ENCODE measurements around the gene ARIH1. TPM values are rescaled to one million over a fixed set of nuclear protein-coding genes. Genes with fewer than 3 reads are reported as not detected.
A peak's percentile ranks its signal among the peaks of the same experiment; 100 is the strongest.

ARIH1 gene
- total RNA-seq, 1 donor from 2014 or later, result 163 TPM

DNA sequence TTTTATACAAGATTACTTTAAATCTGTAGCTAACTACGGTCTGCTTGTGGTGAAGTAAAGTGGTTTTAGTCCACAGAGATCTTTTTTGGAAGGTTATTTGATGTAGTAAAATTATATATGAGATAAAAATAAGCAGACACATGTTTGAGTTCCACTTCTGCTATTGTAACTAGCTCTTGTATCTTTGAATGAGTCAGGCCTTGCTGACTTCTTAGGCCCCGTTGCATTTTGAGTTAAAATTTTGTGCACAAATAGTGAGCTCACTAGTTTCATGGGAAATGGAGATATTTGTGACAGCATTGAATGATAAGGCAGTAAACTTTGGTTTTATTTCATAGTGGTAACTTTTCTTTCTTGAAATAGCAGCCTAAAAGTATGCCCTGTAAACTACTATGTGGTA is 42.6 kb downstream of the ARIH1 start:
- DNase-seq (ENCODE audit: missing footprints), result no peak

DNA sequence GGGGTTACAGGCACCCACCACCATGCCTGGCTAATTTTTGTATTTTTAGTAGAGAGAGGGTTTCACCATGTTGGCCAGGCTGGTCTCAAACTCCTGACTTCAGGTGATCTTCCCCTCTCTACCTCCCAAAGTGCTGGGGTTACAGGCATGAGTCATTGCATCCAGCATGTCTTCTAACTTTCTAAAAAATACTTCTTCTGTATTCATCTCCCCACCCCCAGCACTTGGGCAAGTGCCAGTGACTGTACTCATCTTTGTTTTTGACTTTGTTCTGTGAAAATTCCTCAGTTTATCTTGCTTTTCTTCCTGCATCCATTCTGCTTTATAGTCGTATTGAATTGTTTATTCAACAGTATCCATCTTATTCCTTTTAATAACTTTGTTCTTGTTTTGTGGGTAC is 47.6 kb downstream of the ARIH1 start:
- no peak for ATAC-seq
- DNase-seq (ENCODE audit: missing footprints), result no peak
- intact Hi-C loops (cut with DNase I), result no loop called here

More for the DNA sequence above, 42.6 kb downstream of the ARIH1 start:
- intact Hi-C loops (cut with DNase I), result no loop called here
- ATAC-seq, result no peak

DNA sequence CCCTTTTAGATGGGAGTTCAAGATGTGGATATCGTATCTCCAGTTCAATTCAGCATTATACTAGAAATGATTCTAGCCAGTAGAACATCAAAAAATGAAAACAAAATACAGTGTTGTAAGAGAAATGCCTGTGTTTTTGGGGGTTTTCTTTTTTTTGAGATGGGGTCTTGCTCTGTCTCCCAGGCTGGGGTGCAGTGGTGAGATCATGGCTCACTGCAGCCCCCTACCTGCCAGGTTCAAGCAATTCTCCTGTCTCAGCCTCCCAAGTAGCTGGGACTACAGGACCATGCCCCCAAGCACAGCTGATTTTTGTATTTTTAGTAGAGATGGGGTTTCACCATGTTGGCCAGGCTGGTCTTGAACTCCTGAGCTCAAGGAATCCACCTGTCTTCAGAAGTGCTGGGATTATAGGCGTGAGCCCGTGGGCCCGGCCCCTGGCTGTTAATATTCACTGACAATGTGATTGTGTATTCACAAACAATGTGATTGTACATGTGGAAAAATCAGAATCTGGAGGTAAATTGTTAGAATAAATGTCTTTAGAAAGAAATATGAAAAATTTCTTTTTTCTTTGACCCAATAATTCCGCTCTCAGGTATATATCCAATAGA is 59.0 kb downstream of the ARIH1 start:
- ATAC-seq (no peak), DNase-seq (ENCODE audit: missing footprints) (no peak)
- intact Hi-C loops (cut with DNase I), result no loop called here

DNA sequence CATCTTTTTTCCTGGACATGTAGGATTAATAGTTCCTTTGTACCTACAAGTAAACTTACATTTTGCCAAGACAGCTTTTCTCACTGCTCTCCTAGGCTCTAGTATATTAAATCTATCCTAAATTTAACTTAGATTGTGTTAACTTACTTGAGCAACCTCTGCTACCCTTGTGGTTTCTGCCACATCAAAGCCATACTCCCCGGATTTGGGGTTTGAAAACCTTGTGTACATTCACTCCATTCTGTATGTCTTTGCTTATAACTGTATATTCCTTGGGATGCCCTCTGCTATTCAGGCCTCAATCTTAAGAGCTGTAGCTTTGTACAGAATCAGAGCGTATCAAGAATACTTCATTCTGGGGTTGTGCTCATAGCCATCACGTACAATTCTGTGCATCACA is 60.4 kb downstream of the ARIH1 start:
- no peak for DNase-seq (ENCODE audit: missing footprints)
- ATAC-seq, result no peak
- intact Hi-C loops (cut with DNase I), result no loop called here

DNA sequence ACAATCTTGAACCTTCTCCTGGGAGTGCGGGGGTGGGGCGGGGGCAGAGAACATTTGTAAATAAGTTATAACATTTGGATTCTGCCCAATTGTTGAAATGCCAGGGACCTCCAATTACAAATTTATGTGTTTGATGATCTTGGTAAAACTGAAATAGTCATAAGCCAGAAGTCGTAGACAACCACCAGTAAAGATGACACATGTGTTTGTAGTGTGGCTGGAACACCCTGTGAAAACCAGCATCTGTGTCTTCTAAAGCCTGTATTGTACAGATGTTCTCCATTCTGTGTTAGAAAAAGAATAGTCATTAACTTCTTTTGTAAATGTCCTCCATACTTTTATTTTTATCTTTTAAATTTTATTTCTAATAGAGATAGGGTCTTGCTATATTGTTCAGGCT is 61.8 kb downstream of the ARIH1 start:
- DNase-seq (ENCODE audit: missing footprints) (no peak), ATAC-seq (no peak)
- intact Hi-C loops (cut with DNase I), result no loop called here

DNA sequence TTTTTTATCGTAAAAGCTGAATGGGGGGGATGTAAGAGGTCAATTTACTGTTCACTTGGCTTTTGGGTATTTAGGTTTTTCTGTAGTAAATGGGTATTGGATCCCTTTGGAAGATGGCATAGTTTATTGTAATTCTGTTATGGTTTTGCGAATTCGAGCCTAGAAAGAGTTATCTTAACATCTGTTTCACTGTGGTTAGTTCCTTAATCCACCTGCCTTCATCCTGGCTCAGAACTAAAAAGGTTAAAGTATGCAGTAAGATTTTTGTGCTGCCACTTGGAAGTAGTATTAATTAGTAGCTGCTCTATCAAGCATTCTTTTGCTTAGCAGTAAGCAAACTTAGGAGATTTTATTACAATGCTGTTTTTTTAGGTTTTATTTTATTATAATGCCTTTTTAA is 62.4 kb downstream of the ARIH1 start:
- ATAC-seq, result no peak
- intact Hi-C loops (cut with DNase I), result no loop called here
- no peak for DNase-seq (ENCODE audit: missing footprints)

DNA sequence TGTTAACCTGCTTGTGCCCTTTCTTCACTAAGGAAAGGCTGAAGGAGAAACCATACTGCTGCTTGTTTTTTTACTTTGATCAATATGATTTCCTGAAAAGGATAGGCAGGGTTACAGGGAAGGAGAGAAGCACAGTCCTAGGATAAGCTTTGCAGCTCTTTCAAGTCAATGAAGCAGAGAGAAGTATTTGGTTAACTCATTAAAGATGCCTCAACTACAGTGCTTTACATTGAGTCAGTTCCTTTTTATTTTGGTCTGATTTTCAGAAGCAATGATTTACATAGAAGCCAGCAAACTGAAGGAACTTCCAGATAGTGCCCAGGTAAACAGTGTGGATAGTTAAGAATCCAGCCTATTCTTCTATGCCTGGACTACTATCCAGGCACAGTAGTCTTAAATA is 64.8 kb downstream of the ARIH1 start:
- no peak for DNase-seq (ENCODE audit: missing footprints)
- intact Hi-C loops (cut with DNase I), result no loop called here
- no peak for ATAC-seq

DNA sequence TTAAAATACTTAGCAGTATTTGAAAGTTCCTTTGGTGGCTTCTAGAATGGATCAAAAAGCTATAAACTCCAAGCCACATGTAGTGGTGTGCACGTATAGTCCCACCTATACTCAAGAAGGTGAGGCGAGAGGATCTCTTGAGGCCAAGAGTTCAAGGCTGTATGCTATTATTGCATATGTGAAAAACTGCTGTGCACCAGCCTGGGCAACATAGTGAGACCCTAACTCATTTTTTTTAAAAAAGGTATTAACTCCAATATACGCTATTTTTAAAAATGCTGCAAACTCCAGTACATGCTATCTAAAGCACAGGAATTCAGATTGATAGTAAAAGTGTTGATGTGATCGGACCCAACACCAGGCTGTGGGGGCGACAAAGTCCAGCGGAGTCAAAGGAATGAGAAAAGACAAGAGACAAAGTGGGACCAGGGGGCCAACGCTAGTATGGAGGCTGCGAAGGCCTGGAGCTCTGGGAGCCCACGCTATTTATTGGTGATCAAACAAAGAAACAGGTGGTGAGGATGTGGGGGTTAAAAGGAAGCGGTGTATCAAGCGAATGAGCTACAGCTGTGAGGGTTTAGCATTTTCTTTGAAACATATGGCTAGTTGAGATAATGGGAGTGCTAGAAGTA is 66.6 kb downstream of the ARIH1 start:
- no peak for DNase-seq (ENCODE audit: missing footprints)
- no peak for ATAC-seq
- intact Hi-C loops (cut with DNase I), result no loop called here

DNA sequence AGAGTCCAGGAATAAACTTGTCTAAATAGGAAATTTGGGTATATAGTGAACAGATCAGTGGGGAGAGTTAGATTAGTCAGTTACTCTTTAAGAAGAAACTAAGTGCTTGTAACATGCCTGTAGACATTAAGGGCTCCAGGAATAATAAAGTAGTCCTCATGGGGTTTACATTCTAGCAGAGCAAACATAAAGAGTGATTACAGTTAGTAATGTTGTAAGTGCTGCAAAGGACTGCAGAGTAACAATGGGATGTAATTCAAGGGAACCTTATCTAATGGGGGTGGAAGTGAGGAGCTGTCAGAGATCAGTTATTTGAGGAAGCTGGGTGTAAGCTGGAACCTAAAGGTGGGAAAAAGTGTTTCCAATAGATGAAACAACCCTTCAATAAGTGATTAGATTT is 67.5 kb downstream of the ARIH1 start:
- DNase-seq (ENCODE audit: missing footprints), result no peak
- no peak for ATAC-seq
- intact Hi-C loops (cut with DNase I), result no loop called here

DNA sequence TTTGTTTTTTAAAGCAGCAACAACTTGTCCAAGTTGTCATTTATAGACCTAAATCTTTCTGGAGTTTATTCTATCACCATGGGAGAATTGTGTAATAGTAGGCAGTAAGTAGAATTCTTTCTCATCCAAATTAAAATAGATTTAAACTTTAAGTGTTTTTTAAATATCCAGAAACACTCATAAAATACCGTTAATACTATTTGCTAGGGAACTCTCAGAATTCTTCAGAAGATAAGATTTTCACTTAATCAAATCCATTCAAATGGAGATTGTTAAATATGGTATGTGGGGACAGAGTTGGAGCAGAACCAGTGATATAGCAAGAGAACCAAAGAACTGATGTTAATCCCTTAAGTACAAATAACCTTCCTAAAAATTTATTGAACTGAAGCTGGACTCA is 71.0 kb downstream of the ARIH1 start:
- no peak for DNase-seq (ENCODE audit: missing footprints)
- intact Hi-C loops (cut with DNase I), result no loop called here
- no peak for ATAC-seq

DNA sequence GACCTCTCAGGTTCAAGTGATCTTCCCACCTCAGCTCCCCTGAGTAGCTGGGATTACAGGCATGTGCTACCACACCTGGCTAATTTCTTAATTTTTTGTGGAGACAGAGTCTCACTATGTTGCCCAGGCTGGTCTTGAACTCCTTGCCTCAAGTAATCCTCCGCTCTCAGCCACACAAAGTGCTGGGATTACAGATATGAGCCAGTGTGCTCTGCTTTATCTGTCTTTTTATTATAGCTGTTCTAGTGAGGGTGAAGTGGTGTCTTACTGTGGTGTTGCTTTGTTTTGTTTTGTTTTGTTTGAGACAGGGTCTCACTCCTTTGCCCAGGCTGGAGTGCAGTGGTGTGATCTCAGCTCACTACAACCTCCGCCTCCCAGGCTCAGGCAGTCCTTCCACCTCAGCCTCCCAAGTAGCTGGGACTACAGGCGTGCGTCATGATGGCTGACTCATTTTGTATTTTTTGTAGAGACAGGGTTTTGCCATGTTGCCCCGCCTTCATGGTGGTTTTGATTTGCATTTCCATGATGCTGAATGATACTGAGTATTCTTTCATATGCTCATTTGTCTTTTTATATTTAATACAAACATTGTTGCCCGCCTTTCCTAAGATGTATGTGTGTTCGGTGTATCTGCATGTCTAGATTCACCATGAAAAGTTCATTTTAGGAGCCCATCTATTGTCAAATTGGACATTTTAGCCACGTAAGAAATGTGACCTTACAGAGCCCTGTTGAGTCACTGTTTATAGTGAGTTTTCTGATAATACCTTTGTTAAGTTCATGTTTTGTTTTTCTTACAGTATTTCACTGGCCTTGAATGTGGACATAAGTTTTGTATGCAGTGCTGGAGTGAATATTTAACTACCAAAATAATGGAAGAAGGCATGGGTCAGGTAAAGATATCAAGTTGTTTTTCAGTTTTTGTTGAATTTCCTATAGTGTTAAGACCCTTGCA is 80.6 kb downstream of the ARIH1 start:
- ATAC-seq (no peak), DNase-seq (ENCODE audit: missing footprints) (no peak)
- intact Hi-C loops (cut with DNase I), result no loop called here

DNA sequence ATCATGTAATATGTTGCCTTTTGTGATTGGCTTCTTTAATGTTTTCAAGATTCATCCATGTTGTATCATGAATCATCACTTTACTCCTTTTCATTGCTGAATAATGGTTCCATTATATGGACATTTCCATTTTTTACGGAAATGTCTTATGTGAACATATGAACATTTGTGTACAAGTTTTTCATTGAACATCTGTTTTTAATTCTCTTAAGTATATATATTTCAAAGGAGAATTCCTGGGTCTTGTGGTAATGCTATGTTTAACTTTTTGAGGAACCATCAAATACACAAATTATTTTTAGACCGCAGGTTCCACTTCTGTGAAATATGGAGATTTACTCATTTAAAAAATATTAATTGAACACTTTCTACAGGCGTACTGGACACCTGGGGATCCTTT is 85.7 kb downstream of the ARIH1 start:
- ATAC-seq (no peak), DNase-seq (ENCODE audit: missing footprints) (no peak)
- intact Hi-C loops (cut with DNase I), result no loop called here

DNA sequence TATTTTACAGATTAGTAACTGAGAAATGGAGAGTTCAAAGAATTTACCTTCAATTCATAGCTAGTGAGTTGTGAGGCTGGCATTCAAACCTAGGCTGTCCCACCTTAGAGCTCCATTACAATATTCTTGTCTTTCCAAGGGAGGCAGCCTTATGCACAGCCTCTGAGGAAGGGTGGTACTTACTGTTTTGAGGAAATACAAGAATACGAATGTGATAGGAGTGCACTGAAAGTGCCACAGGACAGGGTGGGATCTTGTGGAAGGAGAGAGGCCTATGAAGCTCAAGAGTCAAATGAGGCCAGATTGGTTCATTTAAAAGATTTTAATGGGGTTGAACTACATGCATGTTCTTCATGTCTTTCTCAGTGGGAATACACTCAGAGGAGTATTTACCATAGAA is 86.3 kb downstream of the ARIH1 start:
- intact Hi-C loops (cut with DNase I), result no loop called here
- ATAC-seq (no peak), DNase-seq (ENCODE audit: missing footprints) (no peak)

DNA sequence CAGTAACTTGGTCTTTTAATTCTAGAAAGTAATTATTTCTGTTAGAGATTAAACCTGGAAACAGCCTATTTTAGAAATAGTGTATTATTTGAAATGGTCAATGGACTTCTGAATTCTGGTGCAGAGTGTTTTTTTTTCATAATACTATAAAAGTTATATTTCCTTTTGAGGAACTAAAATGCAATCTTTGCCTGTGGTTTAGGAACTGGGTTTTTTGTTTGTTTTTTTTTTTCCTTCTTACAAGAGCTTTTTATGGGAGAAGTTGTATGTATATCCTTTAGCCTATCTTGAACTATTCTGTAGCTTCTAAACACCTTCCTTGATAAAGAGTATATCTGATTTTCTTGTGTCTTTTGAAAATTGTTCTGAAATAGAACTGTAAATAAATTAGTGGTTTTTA is 88.3 kb downstream of the ARIH1 start:
- intact Hi-C loops (cut with DNase I), result no loop called here
- no peak for ATAC-seq
- no peak for DNase-seq (ENCODE audit: missing footprints)

DNA sequence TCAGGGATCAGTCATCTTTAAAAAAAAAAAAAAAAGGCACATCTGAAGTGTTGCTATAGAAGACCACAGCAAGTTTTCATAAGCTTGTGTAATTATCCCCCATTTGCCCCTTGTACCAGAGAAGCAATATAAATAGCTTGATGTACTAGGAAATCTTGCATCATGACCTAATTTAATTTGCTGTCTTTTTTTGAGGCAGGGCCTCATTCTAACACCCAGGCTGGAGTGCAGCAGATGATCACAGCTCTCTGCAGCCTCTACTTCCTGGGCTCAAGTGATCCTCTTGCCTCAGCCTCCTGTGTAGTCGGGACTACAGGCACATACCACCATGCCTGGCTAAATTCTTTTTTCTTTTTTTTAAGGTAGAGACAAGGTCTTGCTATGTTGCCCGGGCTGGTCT is 88.7 kb downstream of the ARIH1 start:
- intact Hi-C loops (cut with DNase I), result no loop called here
- no peak for DNase-seq (ENCODE audit: missing footprints)
- ATAC-seq, result no peak

DNA sequence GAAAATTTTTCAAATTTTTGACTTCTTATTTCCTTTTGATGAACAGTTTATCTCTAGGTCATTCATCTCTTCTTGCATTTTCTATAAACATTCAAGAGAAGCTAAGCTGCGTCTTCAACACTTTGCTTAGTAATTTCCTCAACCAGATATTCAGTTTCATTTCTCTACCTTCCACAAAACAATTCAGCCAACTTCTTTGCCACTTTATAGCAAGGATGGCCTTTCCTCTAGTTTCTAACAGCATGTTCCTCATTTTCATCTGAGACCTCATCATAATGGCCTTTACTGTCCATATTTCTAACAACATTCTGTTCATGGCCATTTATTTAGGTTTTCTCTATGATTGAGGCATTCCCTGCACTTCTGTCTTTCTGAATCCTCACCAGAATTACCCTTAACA is 90.0 kb downstream of the ARIH1 start:
- intact Hi-C loops (cut with DNase I), result no loop called here
- ATAC-seq, result no peak
- DNase-seq (ENCODE audit: missing footprints), result no peak

DNA sequence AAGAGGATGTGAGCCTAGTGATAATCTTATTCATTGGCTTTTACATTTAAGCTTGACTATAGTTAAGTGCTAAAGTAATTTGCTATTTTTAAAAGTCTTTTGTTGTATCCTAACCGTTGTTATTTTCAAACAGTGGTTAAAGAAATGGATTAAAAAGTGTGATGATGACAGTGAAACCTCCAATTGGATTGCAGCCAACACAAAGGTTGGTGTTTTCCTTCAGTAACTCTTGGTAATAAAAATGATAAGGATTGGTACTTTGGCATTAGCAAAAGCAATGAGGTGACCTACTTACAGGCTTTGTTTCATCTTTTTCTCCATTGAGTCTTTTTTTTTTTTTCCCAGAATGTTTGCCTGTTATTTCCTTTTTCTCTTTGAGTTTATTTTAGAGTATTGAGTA is 92.8 kb downstream of the ARIH1 start:
- no peak for ATAC-seq
- DNase-seq (ENCODE audit: missing footprints), result no peak
- intact Hi-C loops (cut with DNase I), result no loop called here

DNA sequence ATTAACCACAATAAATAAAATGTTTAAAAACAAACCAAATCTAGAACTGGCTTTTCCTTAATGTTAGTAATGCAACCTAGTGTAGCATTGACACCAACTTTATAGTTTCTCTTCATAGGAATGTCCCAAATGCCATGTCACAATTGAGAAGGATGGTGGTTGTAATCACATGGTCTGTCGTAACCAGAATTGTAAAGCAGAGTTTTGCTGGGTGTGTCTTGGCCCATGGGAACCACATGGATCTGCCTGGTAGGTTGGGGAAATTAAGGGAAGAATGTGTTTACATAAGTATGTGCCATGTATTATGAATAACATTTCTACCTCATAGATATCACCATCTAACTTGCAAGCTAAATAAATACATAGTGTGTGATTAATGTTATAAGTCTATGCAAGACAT is 95.9 kb downstream of the ARIH1 start:
- intact Hi-C loops (cut with DNase I), result no loop called here
- ATAC-seq (no peak), DNase-seq (ENCODE audit: missing footprints) (no peak)

DNA sequence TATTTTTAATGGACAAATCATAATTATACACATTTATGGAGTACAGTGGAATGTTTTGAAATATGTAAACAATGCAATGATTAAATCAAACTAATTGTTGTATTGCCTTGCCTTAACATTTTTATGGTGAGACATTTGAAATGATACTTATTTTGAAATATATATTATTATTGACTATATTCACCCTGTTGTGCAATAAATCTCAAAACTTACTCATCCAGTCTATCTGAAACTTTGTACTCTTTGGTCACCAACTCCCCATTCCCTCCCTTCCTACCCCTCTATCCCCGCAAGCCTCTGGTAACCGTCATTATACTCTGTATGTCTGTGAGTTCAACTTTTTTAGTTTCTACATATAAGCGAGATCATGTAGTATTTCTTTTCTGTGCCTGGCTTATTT is 105.7 kb downstream of the ARIH1 start:
- intact Hi-C loops (cut with DNase I), result no loop called here
- DNase-seq (ENCODE audit: missing footprints) (no peak), ATAC-seq (no peak)

DNA sequence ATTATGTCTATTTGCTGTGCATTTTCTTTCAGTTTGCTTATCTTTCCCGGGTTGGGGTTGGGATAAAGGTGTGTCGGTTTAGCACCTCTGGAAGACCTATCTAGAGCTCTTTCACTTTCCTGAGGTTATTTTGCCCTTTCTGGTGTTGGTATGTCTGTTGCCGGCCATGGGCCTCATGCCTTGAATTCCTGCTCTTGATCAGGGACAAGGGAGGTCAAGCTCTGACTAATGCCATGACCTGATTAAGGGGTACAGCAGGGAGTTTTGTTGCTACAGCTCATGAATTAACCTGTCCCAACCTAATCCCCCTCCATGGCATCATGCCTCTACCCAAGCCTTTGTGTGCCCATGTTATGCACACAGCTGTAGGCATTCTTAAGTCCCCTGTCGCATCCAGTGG is 109.9 kb downstream of the ARIH1 start:
- DNase-seq (ENCODE audit: missing footprints) (no peak), ATAC-seq (peak; percentile 74)
- intact Hi-C loops (cut with DNase I), result no loop called here

Data from Right ventricle myocardium inferior (tissue), 1 donor.